SH-SY5Y (cell line): ENCODE results near the gene SYNPO.

Experiments used
- GATA2 ChIP-seq: IDR thresholded peaks from 2 replicates; pipeline ENCODE4 v1.6.1; 2011; ENCODE audit warnings: mild to moderate bottlenecking, low read depth, low read length
- GATA3 ChIP-seq: IDR thresholded peaks from 2 replicates; pipeline ENCODE4 v1.6.1; 2011; ENCODE audit warnings: low read depth, mild to moderate bottlenecking, low read length, moderate library complexity

DNA sequence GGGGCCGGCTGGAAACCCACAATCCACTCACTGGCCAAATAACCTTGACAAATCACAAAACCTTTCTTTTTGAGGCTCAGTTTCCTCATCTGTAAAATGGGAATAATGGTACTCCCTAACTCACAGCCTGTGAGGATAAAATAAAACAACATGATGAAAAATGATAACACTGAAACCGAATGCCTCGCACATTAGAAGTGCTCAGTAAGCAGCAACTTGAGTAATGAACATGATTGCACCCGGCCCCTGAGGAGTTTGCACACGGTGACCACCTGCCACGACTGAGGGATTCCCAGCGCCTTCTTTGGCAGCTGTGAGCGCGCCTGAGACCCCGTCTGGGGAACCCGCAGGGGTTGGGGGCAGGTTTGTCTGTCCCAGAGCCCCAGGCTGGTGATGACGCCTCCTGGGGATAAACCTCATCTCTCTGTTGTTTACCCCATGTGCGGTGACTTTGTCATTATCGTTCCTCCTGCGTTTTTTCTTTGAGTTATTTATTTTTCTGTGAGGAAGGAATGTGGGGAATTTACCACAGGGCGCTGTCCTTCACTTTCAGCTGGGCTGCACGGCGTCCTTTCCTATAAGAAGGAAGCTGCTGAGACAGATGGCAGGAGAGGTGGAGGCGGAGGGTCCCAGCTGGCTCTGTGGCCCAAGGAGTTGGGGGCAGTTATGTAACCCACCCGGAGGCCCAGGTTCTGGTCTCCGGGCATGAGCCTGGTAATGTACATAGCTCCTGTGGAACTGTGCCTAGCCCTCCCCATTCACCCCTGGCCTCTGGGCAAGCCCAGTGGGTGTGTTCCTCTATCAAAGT, 3.0 kb upstream of the SYNPO start:
- TF ChIP-seq GATA3 (no peak), GATA2 (no peak)
